Ureter (tissue), 1 donor: ENCODE measurements around the gene NEUROG1. TPM values are rescaled to one million over a fixed set of nuclear protein-coding genes. Genes with fewer than 3 reads are reported as not detected.
A peak's percentile ranks its signal among the peaks of the same experiment; 100 is the strongest.

Experiments
- DNase-seq: peaks from one replicate; pipeline ENCODE4 v3.0.0-alpha.2; 2020; ENCODE audit warnings: low spot score
- total RNA-seq: library from RNA; stranded (reverse); gene quantifications from one replicate; pipeline ENCODE4 v1.2.4, GENCODE V29; 2023
- donor health status: DM: yes; HTN: yes; CAD: no.

Gene NEUROG1, protein sequence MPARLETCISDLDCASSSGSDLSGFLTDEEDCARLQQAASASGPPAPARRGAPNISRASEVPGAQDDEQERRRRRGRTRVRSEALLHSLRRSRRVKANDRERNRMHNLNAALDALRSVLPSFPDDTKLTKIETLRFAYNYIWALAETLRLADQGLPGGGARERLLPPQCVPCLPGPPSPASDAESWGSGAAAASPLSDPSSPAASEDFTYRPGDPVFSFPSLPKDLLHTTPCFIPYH
- not detected for total RNA-seq

DNA sequence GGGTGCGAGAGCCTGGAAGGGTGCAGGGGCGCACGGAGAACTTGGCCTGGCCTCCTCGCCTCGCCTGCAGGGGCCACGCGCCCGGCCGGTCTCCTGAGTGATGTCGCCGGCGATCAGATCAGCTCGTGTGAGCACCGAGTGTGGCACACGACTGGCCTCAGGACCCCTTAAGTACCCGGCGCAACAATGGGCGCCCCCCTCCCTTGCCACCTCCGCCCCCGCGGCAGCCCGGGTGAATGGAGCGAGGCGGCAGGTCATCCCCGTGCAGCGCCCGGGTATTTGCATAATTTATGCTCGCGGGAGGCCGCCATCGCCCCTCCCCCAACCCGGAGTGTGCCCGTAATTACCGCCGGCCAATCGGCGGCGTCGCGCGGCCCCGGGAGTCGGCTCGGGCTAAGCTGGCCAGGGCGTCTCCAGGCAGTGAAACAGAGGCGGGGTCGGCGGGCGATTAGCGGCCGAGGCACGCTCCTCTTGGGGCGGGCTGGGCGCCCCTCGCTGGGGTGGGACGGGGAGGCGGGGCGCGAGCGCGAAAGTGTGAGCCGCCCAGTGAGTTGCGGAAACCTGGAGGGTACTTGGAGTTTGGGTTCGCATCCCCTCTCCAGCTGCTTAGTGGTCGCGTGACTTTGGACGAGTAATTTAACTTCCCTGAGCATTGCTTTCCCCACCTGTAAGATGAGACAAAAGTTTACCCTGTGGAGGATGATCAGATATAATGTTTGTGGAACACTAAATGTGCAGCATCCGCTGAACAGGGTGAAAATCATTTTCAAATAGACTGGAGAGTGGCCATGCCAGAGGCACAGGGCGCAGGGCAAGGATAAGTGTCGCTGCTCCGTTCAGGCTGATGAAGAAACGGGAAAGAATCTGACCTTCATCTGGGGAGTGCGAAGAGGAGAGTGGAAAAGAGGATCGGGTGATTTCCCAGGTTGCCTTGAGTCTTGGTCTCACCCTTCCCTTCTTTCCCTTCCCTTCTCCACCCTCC lies at the start of gene NEUROG1:
TSS of gene NEUROG1 (minus strand) at position 145 of the 982 bp plus-strand sequence. CDS start 274 bp downstream, outside the sequence.
- DNase-seq: no peak

DNA sequence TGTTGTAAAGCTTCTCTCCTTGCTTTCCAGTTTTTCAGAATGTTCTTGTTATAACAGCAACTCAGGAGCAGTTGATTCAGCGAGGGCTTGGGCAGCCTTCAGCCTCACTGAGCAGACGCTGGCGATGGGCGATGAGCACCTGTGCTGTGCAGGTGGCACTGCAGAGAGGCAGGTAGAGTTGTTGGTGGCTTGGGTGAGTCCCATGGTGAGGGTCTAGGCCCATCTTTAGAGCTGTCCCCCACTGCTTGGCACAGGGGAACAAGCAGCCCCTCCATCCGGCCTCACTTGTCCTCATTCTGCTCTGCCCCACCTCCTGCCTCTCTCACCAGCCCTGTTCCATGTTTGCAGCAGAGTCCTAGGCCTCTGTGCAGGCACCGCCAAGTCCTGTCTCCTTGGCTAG lies 49.2 kb upstream of the NEUROG1 start:
- no peak for DNase-seq

DNA sequence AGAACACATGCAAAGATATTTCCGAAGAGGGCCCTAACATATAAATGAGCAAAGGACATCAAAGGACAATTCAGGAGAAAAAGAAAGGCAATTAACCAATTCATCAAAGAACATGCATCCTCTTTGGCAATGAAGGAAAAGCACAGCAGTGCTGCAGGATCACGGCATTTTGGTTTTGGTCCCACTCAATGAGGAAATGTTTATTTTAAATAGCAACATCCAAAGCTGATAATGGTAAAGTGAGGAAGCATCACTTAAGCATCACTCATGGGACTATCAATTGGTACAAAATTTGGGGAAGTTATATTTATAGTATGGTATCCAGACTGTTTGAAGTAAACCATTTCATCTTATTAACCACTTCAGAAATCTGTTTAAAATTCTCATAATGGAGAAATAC lies 48.5 kb upstream of the NEUROG1 start:
- no peak for DNase-seq

DNA sequence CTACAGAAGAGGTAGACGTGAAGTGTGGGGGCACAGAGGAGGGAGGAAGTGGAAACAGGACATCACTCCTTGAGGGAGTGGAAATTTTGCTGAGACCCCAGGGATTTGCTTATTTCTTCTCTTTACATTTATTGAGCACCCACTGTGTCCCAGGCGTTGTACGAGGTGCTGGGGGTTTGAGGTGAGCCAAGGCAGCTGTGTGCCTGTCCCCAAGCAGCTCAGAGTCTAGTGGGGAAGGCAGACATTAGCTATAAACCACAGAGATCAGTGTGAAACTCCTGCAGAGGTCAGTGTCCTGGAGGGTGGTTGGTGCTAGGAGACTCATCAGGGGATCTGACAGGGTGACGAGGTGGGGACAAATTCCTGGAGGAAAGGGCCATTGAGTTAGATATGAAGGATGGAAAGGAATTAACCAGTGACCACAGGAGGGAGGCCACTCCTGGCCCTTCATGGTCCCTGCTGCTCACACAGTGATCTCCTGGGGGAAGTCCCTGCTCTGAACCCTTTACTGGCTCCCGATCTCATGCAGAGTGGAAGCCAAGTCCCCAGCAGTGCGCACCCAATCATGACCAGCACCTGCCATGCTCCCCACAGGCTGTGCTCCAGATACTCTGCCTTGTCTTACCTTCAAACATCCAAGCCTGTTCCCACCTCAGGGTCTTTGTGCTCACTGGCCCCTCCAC lies 46.5 kb upstream of the NEUROG1 start:
- DNase-seq: no peak

DNA sequence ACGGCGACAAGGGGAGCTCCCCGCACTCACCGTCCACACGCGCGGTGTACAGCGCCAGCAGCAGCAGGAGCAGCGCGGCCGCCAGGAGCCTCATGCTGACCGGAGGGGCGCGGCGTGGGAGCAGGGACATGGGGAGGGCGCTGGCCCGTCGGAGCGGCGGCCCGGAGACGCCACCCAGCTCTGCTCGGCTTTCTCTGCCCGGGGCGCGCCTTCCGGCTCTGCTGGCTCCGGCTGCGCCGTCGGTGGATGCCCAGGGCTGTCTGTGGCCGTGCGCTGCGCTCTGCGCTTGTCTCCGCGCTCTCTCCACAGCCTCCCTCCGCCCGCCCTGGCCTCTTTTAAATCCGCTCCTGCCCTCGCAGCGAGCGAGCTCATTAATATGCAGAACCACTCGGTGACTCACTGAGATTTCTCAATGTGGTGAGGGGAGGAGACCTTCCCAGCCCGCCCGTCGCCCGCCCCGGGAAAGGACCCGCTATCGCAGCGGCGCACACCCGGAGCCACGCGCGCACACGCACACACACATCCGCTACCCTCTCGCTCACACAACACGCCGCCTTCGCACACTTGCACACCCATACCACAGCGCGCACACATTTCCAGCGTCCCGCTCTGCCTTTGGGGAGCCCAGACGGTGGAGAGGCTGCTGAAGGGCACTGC lies 43.0 kb upstream of the NEUROG1 start, which contains the start of gene CXCL14:
TSS of gene CXCL14 (minus strand) at position 307 of the 657 bp plus-strand sequence. CDS start at position 94, 213 bp downstream.
- peak; percentile 49 for DNase-seq

DNA sequence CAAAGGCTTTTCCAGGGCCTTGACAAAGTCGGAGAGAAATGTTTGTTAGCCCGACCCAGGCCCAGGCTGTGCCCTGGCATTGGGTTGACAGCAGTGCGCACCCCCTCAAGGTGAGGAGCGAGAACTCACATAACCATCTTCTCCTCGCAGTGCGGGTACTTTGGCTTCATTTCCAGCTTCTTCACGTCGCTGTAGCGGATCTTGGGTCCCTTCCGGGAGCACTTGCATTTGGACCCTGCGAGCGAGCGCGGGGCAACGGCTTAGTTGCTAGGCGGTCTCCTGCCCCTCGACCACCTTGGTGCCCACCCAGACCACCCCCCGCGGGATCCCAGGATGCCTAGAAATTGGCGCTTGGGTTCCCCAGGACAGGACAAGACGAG lies 42.5 kb upstream of the NEUROG1 start:
- DNase-seq: no peak

DNA sequence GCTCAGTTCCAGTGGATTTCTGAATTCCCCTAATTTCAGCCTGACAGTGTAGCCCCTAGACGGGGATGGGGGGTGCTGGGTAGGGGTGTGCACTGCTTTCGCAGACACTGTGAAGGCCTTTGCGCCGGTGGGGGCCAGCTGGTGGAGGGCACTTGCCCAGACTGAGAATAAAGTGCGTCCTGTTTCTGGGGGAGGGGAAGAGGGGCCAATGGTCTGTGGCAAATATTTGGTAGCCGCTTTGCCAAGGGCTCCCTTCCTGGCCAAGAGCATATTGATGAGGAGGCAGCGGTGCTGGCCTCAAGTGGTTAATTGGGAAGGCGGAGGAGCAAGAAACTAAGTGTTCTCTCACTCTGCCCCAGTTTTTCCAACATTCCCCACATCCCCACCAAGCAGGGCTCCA lies 41.7 kb upstream of the NEUROG1 start:
- DNase-seq: no peak

DNA sequence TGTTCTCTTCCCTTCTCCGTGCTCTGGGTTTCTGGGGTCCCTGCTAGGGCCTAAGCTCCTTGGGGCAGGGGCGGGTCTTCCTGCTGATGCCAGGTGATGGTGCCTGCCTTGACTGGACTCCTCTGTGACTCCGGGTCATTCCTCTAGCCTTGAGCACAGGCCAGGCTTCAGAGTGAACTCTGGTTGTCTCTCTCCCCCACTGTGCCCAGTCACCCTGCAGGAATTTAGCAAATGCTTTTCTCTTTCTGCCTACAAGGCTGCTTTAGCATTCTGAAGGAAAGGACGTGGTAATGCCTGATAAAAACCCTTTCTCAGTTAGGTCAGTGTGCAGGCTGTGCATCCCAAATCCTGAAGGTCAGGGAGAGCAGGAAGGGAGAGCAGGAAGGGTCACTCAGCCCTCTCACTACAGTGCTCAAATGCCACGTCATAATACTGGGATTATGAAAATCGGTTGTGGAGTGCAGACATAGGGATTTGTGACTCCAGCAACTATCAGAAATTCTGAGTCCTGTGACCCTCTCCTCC lies 40.4 kb upstream of the NEUROG1 start:
- no peak for DNase-seq

DNA sequence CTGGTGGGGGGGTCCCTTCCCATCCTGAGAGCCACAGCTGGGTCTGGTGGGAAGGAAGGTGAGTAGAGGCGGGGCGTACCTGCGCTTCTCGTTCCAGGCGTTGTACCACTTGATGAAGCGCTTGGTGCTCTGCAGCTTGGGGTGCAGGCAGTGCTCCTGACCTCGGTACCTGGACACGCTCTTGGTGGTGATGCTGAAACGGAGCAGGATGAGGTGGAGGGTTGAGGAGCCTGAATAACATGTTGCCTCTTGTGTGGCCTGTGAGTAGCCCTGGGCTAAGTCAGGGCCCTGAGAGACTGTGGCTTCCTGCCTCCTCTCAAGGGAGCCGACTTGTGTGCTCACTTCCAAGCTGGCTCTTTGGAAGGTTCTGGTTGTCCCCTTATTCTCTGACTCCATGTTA lies 38.7 kb upstream of the NEUROG1 start:
- no peak for DNase-seq

DNA sequence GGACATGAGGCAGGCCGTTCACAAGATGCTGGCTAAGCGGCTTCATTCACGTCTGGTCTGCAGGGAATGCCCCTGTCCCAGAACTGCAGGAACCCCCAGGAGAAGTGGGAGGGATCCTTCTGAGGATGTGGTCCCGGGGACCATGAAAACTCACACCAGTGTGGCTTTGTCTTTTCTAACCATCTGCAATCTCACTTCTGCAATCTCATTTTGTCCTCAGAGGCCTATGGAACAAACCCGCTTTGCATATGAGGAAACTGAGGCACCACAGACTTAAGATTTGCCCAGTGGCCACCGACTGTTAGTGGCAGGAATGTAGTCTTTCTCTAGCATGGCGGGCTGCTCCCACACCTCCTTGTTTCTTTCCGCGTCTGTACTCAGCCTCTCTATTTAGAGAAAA lies 36.1 kb upstream of the NEUROG1 start:
- no peak for DNase-seq

DNA sequence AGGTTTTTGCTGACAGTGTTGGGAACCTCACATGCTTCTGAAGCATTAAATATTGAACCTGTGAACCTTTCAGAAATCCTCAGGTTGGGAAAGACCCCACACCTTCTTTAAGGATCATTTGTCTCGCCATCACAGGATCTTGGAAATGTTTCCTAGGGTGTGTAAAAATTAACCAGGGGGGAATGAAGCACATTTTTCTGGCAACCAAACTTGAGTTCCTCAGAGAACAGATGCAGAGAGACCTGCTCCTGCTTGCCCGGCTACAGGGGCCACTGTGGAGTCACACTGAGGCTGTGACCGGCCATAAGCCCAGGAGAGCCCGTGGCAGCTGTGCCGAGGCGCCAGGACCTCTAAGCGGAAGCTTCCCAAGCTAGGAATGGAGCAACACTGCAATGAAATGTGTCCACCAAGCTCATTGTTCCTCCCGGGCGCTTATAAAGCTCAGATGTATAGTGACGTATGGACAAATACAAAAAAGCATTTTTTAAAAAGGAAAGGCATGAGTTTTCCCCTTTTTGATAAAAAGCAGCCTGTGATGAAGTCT lies 35.4 kb upstream of the NEUROG1 start:
- DNase-seq: no peak

DNA sequence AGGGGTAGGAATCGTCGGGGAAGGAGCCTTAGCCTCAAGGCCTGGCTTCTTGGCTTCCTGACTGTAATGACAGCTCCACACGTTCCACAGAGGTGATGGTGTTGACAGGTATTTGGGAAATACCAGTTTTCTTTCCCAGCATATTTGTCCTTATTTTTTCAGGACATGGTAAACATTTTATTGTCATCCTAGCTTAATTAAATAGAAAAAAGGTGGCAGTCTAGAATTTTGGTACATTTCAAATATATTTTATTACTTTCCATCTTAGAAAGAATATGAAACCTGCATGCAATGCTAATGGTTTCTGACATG lies 34.6 kb upstream of the NEUROG1 start:
- no peak for DNase-seq

DNA sequence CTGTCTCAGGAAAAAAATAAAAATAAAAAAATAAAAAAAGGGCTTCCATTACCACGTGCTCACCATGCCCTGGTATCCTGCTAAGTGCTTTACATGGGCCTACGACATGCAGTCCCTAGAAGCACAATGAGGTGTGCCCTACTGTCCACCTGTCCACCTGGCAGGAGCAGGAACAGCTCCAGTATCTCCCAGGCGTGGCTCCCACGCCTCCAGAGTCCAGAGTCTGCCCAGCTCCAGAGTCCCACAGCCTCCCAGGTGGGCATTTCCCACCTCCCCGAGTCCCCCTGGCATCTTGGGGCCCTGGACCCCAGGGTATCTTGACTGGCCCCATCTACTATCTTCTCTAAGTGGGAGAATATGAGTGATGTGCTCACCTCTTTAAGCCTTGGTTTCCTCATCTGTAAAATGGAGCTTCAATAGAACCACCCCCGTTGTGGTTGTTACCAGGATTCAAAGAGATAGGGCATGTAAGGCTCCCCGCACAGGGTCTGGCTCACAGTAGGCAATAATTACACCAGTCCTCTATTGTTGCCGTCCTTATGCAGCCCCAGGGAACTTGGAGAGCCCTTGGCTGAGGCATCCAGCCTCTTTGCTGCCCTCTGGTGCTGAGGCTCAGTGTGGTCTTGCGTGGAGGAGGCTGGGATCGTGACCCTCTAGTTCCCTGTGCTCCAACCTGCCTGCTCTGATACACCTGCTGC lies 34.1 kb upstream of the NEUROG1 start:
- DNase-seq: no peak

DNA sequence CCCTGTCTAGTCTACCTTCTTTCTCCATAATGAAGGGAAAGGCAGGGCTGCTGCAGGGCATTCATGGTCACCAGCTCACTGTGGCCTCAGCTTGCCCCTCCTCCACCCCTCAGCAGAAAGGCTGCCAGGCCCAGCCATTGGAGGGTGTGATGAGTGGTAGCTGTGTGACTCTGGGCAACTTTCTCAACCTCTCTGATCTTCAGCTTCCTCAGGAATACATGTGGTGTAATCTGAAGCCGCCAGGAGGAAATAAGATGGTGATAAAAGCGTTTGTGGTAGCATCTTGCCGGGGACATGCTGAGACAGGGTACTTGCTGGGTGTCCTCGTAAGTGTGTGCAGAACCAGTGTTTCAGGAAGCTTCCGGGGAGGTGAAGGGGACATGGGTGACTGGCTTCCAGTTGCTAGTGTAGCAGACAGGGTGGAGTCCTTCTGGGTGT lies 33.2 kb upstream of the NEUROG1 start:
- peak; percentile 57 for DNase-seq

DNA sequence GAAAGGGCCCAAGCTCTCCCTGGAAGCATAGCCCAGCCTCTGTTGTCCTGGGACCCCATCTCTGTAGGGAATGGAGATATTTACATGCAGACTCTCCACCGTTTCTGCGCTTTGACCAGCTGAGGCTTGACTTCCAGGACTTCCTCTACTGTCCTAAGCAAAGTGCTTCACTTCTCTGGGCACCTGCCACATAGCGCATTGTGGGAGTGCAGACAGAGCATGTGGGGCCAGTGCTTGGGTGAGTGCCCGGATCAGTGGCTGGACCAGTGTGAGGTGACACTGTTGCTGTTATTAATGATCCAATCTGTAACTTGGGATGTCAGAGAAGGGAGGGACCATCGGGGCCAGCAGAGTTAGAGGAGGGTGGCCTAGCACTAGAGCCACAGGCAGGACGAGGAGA lies 32.5 kb upstream of the NEUROG1 start:
- DNase-seq: no peak

DNA sequence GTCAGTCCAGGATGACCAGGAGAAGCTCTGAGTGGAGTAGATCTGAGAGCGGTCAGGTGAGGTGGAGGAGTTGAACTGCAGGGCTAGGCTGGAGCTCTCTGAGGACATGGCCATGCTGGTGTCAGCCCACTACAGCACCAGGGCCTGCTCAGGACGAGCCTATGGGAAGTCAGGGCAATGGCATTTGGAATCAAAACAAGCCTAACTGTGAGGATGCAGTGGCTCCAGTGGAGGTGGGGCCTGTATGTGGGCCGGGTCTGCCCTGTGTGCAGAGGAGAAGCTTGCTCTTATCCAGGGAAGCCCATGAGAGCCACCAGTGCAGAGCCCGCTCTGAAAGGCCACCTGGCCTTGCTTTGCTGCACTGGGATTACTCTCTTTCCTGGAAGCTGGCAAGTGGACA lies 31.9 kb upstream of the NEUROG1 start:
- no peak for DNase-seq

DNA sequence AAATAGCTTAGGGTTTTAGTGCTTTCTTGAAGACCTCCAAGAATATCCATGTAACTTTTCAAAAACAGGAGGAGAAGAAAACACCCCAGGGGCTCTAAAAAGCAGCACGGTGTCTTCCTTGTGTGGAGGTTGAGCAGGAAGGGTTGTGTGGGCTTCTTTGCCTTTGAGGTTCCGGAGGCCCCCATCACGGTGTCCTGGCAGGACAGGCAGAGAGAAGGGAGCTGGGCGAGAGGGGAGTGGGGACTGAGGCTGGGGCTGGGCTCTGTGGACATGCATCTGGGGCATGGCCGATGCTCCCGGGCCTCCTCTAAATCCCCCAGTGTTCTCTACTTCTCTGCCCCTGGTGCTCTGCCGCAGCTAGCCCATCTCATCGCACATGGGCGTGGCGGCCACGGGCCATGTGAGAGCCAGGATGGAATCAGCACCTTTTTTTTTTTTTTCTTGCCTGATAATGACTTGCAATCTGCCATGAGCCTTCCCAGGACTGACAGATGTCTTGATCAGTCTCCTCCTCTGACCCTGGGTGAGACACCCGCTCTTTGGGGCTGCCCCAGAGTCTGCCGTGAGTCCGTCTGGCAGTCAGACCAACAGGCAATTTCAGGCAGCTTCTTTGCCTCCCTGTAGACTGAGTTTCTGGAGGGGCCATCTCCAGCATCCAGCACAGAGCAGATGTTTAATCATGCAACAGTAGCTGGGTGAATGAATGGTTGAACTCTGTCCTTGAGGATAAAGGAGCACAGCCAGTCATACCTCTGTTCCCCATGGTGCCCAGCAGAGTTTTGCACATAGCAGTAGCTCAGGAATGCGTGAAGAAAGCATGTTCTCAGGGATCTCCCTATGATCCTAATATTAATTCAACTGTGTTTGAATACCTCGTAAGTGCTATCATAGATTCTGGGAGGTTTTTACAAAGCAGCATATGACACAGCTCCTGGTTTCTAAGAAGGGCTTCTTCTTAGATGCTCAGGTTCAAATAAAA lies 30.9 kb upstream of the NEUROG1 start:
- no peak for DNase-seq

DNA sequence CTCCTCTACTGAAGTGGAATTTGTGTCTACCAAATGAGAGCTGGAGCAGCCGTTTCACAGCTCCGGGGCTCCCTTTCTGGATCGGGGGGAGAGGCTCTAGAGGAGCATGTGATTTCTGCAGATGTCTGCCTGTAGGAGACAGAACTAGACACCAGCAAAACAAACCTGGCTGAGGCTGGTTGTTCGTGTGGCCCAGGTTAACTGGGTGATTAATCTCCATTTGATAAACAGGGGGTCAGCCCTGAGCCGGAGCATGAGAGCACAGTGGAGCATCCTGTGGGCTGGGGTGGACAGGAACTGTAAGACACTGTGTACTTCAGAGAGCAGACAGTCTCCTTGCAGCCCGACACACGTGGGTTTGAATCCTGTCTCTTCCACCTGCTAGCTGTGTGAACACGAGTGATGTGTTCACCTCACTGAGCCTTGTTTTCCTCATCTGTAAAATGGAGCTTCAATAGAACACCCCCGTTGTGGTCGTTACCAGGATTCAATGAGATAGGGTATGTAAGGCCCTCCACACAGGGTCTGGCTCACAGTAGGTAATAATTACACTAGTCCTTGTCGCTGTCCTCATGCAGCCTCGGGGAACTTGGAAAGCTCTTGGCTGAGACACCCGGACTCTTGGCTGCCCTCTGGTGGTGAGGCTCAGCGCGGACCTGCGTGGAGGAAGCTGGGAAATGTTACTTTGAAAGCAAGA lies 30.1 kb upstream of the NEUROG1 start:
- peak; percentile 72 for DNase-seq

DNA sequence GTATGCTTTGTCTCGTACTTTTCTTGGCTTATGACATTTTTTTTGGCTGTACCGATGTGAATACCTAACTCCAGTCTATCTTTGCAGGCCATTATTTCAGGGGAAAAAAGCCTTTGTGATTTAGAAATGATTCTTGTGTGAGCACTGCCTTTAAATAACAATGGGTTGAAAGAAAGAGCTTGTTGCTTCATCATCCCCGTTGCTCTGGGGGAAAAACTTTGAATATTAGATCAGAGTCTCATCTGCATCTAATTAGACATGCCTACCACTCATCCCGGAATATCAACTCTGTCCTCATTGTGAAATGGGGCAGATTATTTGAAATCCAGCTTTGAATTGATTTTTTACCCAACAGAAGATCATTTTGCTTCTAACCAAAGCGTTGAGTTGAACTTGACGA lies 29.5 kb upstream of the NEUROG1 start:
- DNase-seq: no peak
